ENCODE results near the gene SARS2.

GRCh38 chr19:38918526-38918925 is 12.0 kb downstream of the SARS2 start:
- TF ChIP-seq CTCF (IDR thresholded peaks at IDR 0.05) (no peak), POLR2AphosphoS5 (IDR thresholded peaks at IDR 0.05; ENCODE audit: insufficient read depth in 1 of 2, low read depth in 1 of 2) (no peak)

Measured in vagina (tissue), 2 donors.